ENCODE results near the gene PAQR4.

DNA sequence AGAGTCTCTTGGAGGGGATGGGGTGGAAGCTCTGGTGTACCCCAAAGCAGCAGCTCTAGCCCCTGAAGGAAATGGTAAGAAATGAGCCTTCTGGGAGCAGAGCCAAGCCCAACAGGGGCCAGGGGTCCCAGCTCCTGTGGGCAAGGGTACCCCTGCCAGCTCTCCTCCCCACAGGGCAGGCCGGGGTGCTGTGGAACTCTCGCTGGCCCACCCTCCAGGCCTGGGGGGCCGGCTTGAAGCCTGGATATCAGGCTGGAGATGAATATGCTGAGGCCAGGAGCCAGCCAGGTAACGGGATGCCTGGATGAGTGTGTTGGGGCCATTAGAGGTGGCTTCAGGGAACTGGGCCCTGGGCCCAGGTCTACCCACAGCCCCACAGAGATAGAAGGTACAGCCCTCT lies 31.4 kb downstream of the PAQR4 start:
- no peak for TF ChIP-seq CTCF (IDR thresholded peaks at IDR 0.05; ENCODE audit: poor library complexity, severe bottlenecking)
- TF ChIP-seq, protein P1, sequence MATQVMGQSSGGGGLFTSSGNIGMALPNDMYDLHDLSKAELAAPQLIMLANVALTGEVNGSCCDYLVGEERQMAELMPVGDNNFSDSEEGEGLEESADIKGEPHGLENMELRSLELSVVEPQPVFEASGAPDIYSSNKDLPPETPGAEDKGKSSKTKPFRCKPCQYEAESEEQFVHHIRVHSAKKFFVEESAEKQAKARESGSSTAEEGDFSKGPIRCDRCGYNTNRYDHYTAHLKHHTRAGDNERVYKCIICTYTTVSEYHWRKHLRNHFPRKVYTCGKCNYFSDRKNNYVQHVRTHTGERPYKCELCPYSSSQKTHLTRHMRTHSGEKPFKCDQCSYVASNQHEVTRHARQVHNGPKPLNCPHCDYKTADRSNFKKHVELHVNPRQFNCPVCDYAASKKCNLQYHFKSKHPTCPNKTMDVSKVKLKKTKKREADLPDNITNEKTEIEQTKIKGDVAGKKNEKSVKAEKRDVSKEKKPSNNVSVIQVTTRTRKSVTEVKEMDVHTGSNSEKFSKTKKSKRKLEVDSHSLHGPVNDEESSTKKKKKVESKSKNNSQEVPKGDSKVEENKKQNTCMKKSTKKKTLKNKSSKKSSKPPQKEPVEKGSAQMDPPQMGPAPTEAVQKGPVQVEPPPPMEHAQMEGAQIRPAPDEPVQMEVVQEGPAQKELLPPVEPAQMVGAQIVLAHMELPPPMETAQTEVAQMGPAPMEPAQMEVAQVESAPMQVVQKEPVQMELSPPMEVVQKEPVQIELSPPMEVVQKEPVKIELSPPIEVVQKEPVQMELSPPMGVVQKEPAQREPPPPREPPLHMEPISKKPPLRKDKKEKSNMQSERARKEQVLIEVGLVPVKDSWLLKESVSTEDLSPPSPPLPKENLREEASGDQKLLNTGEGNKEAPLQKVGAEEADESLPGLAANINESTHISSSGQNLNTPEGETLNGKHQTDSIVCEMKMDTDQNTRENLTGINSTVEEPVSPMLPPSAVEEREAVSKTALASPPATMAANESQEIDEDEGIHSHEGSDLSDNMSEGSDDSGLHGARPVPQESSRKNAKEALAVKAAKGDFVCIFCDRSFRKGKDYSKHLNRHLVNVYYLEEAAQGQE (IDR thresholded peaks at IDR 0.05; ENCODE audit: borderline replicate concordance), result no peak
- no peak for TF ChIP-seq RAD21 (conservative IDR thresholded peaks at IDR 0.05)
- TF ChIP-seq SMC3 (conservative IDR thresholded peaks at IDR 0.05; ENCODE audit: poor library complexity), result no peak
- no peak for TF ChIP-seq POLR2AphosphoS5 (IDR thresholded peaks at IDR 0.05)
- TF ChIP-seq EZH2 (IDR thresholded peaks at IDR 0.05; ENCODE audit: borderline replicate concordance, insufficient read depth, low read length, poor library complexity, severe bottlenecking), result no peak
